Hepatocyte (in vitro differentiated cells): ENCODE data around the gene WIPF3.

Source experiments
- CTCF ChIP-seq: fragments of 200-600 bp; sonication (generic); IDR thresholded peaks from 2 replicates; pipeline ENCODE4 v1.5.1; 2016; ENCODE audit warnings: antibody characterized with exemption, mild to moderate bottlenecking; ENCODE audit not compliant: poor library complexity
- EZH2 ChIP-seq: fragments of 200-600 bp; sonication (generic); IDR thresholded peaks from 2 replicates; pipeline ENCODE4 v1.6.1; 2016; ENCODE audit warnings: antibody characterized with exemption, mild to moderate bottlenecking, borderline replicate concordance

DNA sequence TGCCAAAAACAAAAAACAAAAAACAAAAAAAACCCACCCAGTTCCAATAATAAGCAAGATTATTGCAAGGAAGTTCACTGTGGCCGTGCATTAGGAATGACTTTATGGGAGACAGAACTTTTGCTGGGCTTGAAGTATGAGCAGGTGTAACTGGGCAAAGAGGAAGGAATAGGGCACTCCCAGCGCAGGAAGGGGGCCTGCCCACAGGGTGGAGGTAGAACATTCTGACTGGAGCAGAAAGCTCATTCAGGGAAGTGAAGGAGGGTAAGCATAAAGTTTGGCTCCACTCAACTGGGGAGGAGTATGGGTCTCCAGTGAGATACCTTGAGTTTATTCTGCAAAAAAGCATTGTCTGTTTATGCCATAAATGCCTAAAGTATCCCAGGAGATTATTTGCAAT is 42.1 kb upstream of the WIPF3 start:
- TF ChIP-seq CTCF (no peak), EZH2 (no peak)
